Measurements from ENCODE around the gene NDUFAF3. TPM values are rescaled to one million over a fixed set of nuclear protein-coding genes. Genes with fewer than 3 reads are reported as not detected.

The NDUFAF3 gene
- total RNA-seq (100 to 1,000 TPM; 100 to 150 (median 112) TPM), polyA plus RNA-seq (10 to 100 TPM; 60.6 to 98.8 (median 85.7) TPM)
- long read RNA-seq, donor 1, transcript NDUFAF3-202 (5 exons, 2,012 nt), result major isoform, 86 of 100 reads
- long read RNA-seq, donor 1, partial matches to known transcripts, result 0 of 100 reads
- long read RNA-seq, donor 1, other reads (novel, unspliced or antisense), result 13 of 100 reads
- long read RNA-seq, donor 2, transcript NDUFAF3-202 (5 exons, 2,012 nt), result major isoform, 133 of 154 reads
- long read RNA-seq, donor 2, partial matches to known transcripts, result 0 of 154 reads
- long read RNA-seq, donor 2, other reads (novel, unspliced or antisense), result 17 of 154 reads

- peaks cover 51% of the 10 kb centered on the region for H3K4me1 ChIP-seq
Measured at GRCh38 chr3:49021813-49022687, at the start of gene NDUFAF3. Gene NDUFAF3, plus strand, starts transcription at chr3:49022121. Its CDS starts 24 bp downstream, at chr3:49022145.

GRCh38 chr3:48974076-48974864 is 47.7 kb upstream of the NDUFAF3 start:
- Histone ChIP-seq H3K27ac (no peak overlapping the region), H3K36me3 (ENCODE audit: insufficient read depth in 1 of 2, low read depth in 1 of 2) (peaks cover 24 to 98% of the 10 kb centered on the region in 2 donors), H3K4me1 (no peaks in the 10 kb centered on the region), H3K9me3 (no peaks in the 10 kb centered on the region), H3K27me3 (ENCODE audit: insufficient read depth in 3 of 3, low read length in 2 of 3) (no peaks in the 10 kb centered on the region), H3K4me3 (no peak overlapping the region)
- ATAC-seq (no peak), DNase-seq (no peak)
- 84 to 89% (median 87%) methylated on average over 10 of the region's 10 CpGs for WGBS, 3 donors
- no peak for TF ChIP-seq CTCF (IDR thresholded peaks at IDR 0.05)
- intact Hi-C loops (cut with DNase I), result no loop called here

More at GRCh38 chr3:49021813-49022687, at the start of gene NDUFAF3:
- H3K27ac ChIP-seq, result peak within 1 kb of the TSS; percentile 98
- H3K9me3 ChIP-seq, result no peaks in the 10 kb centered on the region
- intact Hi-C loops (cut with DNase I), result no loop called here
- H3K27me3 ChIP-seq (ENCODE audit: insufficient read depth in 3 of 3, low read length in 2 of 3), result no peaks in the 10 kb centered on the region
- DNase-seq (peak; percentile 96 to 98), ATAC-seq (peak; percentile 87 to 90 (median 87))
- WGBS, 3 donors, result 0 to 1% (median 0%) methylated on average over 61 to 83 of the region's 83 CpGs
- TF ChIP-seq CTCF (IDR thresholded peaks at IDR 0.05), result peak; percentile 94
- peak within 1 kb of the TSS; percentile 86 for H3K4me3 ChIP-seq
- peaks cover 5 to 45% of the 10 kb centered on the region in 2 donors for H3K36me3 ChIP-seq (ENCODE audit: insufficient read depth in 1 of 2, low read depth in 1 of 2)

GRCh38 chr3:48979451-48979850 is 42.5 kb upstream of the NDUFAF3 start:
- whole genome bisulfite sequencing, 3 donors, result 89 to 92% (median 92%) methylated on average over 3 of the region's 3 CpGs
- H3K27me3 ChIP-seq (ENCODE audit: insufficient read depth in 3 of 3, low read length in 2 of 3), result no peaks in the 10 kb centered on the region
- H3K36me3 ChIP-seq (ENCODE audit: insufficient read depth in 1 of 2, low read depth in 1 of 2), result peaks cover 19 to 98% of the 10 kb centered on the region in 2 donors
- no peaks in the 10 kb centered on the region for H3K4me1 ChIP-seq
- no peak overlapping the region for H3K27ac ChIP-seq
- H3K4me3 ChIP-seq, result no peak overlapping the region
- DNase-seq (no peak), ATAC-seq (no peak)
- H3K9me3 ChIP-seq, result no peaks in the 10 kb centered on the region
- intact Hi-C loops (cut with DNase I), result no loop called here
- no peak for TF ChIP-seq CTCF (IDR thresholded peaks at IDR 0.05)

- Histone ChIP-seq H3K27ac (no peak overlapping the region), H3K36me3 (ENCODE audit: insufficient read depth in 1 of 2, low read depth in 1 of 2) (peaks cover 12 to 98% of the 10 kb centered on the region in 2 donors), H3K9me3 (no peaks in the 10 kb centered on the region), H3K4me3 (no peak overlapping the region), H3K27me3 (ENCODE audit: insufficient read depth in 3 of 3, low read length in 2 of 3) (no peaks in the 10 kb centered on the region), H3K4me1 (no peaks in the 10 kb centered on the region)
- intact Hi-C loops (cut with DNase I), result no loop called here
- no peak for DNase-seq
- ATAC-seq, result no peak
- no peak for TF ChIP-seq CTCF (IDR thresholded peaks at IDR 0.05)
- 86 to 96% (median 93%) methylated on average over 4 of the region's 4 CpGs for WGBS, 3 donors
Measured at GRCh38 chr3:48980295-48980694, 41.6 kb upstream of the NDUFAF3 start.

All from psoas muscle (tissue), 8 donors.